Cortex of kidney (tissue), 1 donor: ENCODE data around the gene CFAP97D2.
"Not testable (repeated sequence)": the region's sequence is repeated elsewhere in the genome, so short reads cannot be mapped to it uniquely, and the experiment has no call there.

Experiments used
- DNase-seq: peaks from one replicate; lab custom pipeline; 2025; lab: John Stamatoyannopoulos, UW

CFAP97D2 gene

DNA sequence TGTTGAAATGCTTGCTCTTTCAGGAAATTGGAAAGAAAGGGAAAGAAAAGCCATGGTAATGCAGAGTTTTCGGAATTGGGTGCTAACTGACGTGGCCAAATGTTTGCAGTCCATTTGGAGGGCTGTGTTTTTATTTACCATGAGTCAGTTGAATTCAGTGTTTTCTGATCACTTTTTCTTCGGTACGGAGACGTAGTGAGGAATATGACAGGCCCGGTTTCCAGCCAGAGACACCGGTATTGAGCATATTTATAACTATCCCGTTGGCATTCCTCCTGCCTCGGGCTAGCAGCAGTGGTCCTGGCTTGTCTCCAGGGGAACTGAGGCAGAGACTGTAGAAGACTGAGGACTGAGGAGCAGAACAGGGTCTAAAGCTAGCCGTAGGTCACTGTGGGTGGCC is 56.6 kb downstream of the CFAP97D2 start:
- no peak for DNase-seq

DNA sequence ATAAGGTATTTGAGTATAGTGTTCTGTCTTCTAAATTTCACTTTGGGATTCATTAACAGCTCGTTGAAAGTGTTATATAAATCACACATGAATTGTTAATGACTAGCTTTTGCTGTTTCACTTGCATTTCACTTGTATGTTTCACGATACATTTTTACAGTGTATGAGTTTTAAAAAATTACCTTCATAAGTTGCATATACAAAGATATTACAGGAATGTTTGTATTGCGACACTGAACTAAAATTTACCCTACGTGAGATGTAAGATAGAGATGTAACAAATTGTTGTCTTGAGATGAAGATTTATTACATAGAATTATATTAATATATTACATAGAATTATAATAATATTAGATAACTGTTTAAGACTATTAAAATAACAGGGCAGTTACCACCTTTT is 57.2 kb downstream of the CFAP97D2 start:
- no peak for DNase-seq

DNA sequence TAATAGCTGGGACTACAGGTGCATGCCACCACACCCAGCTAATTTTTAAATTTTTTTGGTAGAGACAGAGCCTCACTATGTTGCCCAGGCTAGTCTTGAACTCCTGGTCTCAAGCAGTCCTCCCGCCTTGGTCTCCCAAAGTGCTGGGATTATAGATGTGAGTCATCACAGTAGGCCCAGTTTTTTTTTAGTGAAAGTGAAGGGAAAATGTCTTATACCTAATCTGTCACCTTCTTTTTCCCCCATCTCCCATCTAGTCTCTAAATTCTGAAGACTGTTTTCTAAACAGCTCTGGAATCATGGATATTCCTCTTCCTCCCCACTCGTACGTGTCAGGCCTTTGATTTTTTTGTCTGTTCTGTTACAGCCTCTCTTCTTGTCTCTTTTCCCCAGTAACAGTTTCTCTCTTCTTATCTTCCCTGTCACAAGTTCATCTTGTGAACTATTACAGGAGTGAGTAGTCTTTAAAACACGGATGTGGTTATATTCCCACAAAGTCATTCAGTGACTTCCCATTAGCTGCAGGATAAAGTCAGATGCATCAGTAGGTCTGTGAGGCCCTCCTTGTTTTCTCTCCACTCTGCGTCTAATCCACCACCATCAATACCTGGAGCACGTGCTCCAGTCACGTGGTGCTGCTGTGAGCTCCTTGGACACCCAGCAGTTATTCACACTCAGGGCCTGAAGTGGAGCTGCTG is 58.5 kb downstream of the CFAP97D2 start:
- DNase-seq = no peak

DNA sequence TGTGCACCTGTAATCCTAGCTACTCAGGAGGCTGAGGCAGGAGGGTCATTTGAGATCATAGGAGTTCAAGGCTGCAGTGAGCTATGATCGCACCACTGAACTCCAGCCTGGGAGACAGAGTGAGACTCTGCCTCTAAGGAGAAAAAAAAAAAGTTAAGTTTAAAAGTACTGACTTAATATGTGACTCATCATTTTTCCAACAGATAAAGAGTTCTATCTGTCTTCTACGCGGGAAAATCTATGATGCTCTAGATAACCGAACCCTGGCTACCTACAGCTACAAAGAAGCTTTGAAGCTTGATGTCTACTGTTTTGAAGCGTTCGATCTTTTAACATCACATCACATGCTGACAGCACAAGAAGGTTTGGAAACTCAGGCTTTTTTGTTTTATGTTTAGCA is 62.9 kb downstream of the CFAP97D2 start:
- no peak for DNase-seq

DNA sequence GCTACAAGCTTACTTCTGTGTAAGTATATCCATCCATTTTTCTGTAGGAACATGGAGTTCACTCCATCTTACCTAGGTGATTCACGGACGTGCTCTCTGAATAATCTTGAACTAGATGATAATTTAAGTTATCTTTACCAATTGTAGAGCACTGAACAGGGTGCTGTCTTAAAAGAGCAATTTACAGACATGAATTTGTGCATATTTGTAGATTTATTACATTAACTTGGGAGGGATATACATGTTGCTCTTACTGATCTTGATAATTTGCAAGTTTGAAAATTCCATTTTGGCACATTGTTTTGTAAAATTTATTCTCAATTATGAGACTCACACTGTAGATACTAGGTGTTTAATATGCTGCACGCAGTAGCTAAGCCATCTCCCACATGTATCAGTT is 64.9 kb downstream of the CFAP97D2 start:
- DNase-seq = no peak

DNA sequence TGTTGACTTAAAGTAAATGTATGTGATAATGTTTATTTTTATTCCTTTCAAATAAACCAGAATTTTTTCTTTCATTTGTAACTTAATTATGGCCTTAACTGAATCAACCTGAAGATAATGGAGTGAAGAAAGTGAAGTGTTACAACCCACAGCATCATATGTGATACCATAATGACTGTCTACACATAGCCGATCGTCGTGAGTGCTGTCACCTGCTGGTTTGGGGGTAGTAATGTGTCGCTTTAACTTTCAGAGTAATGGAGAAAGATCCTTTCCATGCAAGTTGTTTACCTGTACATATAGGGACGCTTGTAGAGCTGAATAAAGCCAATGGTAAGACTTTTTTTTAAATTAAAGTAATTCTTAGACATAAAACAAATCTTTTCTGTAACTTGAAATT is 65.6 kb downstream of the CFAP97D2 start:
- no peak for DNase-seq

DNA sequence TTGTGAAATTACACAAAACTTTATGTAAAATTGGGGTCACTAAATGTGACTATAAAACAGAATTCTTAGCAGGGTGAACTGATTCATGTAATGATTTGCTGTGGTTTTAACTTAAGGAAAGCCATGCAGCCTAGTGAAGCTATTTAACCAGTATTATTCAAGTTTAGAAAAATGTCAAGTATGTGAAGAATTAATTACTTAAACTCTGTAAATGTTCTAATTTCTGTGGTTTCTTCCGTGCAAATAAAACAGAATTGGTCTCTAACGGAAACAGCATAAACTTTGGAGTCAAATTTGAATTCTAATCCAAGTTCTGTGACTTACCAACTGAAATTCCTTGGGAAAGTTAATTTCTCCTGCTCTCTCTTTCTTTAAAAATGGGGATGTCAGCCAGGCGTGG is 69.0 kb downstream of the CFAP97D2 start:
- DNase-seq = no peak

DNA sequence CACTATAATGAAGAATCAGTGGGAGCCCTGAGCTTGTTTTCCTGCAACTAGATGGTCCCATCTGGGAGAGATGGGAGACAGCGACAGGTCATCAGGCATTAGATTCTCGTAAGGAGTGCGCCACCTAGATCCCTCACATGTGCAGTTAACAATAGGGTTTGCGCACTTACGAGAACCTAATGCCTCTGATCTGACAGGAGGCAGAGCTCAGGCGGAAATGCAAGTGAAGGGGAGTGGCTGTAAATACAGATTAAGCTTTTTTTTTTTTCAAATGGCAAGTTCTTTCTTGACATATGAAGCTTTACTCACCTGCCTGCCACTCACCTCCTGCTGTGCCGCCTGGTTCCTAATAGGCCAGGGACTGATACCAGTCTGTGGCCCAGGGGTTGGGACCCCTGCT is 70.0 kb downstream of the CFAP97D2 start:
- no peak for DNase-seq

DNA sequence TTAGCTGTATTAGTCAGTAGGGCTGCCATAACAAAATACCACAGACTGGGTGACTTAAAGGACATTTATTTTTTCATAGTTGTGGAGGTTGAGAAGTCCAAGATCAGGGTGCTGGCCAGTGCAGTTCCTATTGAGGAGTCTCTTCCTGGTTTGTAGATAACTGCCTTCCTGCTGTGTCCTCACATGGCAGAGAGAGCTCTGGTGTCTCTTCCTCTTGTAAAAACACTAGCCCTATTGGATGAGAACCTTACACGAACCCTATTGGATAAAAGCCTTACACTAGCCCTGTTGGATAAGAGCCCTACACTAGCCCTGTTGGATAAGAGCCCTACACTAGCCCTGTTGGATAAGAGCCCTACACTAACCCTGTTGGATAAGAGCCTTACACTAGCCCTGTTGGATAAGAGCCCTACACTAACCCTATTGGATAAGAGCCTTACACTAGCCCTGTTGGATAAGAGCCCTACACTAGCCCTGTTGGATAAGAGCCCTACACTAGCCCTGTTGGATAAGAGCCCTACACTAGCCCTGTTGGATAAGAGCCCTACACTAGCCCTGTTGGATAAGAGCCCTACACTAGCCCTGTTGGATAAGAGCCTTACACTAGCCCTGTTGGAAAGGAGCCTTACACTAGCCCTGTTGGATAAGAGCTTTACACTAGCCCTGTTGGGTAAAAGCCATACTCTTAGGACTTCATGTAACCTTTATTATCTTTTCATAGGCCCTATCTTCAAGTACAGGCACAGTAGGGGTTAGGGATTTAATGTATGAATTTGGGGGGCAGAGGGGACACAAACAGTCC is 72.8 kb downstream of the CFAP97D2 start:
- not testable (repeated sequence) for DNase-seq

DNA sequence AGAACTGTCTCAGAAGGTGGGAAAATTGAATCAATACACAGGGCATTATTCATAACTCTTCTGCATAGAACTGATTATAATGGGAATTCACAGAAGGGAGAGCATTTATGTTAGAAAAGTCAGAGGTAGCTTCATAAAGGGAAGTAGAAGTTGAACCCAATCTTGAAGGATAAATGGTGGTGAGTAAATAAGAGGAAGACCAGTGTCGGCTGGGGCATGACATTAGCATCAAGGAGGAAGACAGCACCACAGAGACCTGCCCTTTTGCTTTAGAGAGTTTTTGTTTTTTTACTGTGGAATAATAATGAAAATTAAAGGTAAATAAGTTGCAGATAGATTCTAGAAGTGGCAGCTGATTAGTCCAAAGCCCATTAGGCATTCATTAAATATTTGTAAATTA is 77.5 kb downstream of the CFAP97D2 start:
- DNase-seq = no peak

DNA sequence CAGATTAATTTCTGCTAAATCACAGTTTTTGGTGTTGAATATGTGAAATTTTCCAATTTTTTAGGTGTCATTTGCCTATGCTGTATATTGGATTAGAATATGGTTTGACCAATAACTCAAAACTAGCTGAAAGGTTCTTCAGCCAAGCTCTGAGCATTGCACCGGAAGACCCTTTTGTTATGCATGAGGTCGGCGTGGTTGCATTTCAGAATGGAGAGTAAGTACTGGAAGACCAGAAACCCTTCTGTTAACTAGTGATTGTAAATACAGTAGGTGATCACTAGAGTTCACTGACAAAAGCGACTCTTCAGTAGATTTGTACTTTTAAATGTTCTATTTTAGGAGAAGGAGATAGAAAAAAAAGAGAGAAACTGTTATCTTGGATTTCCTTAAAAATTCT is 78.0 kb downstream of the CFAP97D2 start:
- DNase-seq = no peak

DNA sequence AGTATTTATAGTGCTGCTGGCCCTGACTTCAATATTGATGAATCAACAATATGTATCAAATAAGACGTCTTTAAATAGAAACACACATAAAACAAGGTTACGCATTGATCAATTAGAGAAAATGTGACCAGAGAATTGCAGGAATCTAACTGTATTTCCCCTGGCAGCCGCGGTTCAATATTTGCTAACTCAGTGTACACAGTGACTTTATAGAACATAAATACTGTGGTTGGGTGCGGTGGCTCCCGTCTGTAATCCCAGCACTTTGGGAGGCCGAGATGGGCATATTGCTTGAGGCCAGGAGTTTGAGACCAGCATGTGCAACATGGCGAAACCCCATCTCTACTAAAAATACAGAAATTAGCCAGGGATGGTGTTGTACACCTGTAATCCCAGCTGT is 79.5 kb downstream of the CFAP97D2 start:
- DNase-seq = no peak

DNA sequence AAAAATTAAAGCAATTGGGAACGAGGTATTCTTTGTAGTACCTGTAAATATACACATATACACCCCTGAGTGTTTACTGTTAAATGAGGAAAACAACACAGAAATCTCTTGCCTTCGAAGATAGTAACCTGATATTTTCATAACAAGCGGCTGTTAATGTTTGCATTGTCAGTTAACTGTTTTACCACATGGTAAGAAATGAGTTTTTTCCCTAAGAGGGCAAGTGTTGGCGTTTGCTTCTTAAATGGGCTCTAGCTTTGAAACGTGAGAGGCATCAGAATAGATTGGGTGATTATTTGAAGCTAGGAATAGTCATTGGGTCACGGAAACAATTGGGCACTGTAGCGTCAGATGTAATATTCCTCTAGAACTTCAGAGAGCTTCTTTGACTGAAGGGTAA is 80.3 kb downstream of the CFAP97D2 start:
- no peak for DNase-seq

DNA sequence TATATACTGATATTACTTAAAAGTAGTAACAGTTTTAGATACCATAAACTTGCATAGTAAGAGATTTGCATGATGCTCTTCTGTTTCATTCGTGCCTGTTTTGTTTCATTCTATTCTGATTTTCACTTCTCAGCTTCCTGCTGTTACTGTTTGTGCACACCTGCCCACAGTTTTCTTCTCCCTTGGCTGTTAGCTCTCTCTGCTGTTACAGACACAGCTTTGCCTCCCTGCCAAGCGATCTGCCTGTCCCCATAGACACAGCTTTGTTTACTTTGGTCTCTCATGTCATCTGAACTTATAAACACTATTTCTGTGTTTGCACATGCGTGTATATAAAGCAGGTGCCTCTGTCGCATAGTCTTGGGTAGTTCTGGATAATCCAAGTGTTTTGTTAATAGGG is 80.9 kb downstream of the CFAP97D2 start:
- DNase-seq = no peak

DNA sequence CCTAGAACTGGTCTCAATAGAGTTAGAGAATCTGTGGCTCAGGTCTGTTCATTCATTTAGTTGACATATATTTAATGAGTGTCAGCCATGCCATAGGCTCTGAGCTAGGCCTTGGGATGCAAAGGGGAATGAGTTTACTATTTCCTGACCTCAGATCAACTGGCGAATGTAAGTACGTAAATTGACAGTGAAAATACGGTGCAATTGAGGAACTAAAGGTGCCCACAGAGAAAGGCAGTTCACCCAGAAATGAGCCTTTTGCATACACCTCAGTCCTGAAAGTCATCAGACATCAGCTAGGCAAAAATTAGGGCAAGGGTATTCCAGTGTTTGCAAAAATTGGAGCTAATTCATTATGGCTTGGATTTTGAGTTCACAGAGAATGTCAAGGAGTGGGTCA is 81.8 kb downstream of the CFAP97D2 start:
- DNase-seq = no peak

DNA sequence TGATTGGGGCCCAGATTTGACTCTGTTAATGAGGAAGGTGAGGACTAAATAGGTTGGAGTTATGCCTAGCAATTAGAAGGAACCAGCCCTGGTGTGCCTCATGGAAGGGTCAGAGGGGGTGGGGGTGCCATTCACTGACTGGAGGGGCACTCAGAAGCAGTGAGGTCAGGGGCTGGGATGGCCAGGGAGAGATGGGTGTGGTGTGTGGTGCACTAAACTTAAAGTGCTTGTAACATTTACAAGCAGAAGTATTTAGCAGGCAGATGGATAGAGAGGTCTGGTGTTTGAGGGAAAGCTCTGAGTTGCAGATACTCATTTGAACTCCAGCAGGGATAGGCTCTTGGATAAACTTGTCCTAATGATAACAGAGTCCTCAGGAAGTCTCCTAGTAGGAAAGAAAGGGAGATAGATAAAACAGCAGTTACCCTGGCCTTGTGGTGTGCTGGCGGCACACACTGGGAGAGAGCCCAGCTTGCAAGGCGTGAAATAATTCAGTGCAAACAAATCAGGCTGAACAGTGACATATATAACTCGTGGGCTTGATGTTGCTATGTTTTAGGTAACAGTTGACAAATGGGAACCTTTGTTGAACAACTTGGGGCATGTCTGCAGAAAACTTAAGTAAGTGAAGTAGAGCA is 82.4 kb downstream of the CFAP97D2 start:
- DNase-seq = no peak

DNA sequence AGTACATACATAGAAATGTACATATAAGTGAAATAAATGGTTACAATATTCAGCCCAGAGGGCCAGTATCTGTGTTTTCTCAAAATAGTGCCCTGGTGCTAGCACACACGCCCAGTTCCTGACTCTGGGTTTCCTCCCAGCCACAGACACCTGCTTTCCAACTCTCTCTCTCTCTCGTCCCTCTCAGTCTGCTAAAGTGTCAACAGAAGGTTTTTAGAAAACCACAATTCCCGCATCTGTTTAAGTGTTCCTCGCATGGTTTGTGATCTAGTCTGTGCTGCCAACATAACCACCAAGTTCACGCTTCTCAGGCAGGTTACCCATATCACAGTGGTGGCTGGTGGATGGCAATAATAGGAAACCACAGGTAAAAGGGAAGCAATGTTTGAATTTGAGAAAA is 84.5 kb downstream of the CFAP97D2 start:
- no peak for DNase-seq

DNA sequence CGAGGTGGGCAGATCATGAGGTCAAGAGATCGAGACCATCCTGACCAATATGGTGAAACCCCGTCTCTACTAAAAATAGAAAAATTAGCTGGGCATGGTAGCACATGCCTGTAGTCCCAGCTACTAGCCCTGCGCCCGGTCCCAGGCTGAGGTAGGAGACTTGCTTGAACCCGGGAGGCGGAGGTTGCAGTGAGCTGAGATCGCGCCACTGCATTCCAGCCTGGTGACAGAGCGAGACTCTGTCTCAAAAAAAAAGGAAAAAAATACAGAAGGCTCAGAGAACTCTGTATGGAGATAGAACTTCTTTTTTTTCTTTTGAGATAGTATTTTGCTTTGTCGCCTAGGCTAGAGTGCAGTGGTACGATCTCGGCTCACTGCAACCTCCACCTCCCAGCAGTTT is 85.3 kb downstream of the CFAP97D2 start:
- not testable (repeated sequence) for DNase-seq

DNA sequence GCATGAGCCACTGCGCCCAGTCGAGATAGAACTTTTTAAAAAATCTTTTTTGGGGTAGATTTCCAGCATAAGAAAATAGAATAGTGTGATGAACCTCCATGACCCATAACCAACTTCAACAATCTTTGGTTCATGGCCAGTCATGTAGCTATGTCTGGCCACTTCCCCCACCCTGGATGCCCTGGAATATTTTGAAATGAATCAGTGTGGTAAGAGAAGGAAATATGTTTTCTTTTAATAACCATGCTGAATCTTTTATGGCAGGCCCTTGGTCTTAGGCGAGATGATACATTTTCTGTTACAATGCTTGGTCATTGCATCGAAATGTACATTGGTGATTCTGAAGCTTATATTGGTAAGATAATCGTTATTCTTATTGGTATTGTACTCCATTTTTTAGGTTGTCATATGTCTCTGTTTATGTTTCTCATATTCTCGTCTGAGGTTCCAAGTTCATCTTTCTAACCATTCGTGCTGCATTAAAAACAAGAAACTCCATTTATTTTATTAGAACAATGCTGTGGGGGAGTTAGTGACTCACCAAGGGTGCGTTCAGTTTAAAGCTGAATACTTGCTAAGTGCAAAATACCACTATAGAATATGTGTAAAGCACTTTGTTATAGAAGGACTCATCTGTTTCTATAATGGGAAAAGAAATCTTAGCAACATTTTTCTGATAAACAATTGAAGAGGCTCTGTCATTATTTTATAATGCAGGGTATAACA is 86.0 kb downstream of the CFAP97D2 start:
- no peak for DNase-seq

DNA sequence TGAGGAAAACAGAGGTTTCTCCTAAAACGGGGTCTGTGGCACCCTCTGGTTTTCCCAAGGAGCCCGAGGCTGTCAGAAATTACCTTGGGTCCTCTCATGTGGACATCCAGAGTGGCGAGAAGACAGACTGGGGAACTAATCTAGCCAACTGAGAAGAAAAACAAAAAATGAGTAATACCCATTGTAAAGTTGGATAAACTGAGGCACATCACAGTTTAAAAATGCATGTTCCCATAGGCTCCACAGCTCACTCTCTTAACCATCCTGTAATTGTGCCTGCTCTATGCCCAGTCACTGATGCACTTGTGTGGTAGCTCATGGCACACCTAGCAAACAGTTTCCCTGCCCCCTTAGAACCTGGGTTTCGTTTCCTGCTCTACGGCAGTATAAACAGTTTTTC is 87.2 kb downstream of the CFAP97D2 start:
- DNase-seq = no peak

DNA sequence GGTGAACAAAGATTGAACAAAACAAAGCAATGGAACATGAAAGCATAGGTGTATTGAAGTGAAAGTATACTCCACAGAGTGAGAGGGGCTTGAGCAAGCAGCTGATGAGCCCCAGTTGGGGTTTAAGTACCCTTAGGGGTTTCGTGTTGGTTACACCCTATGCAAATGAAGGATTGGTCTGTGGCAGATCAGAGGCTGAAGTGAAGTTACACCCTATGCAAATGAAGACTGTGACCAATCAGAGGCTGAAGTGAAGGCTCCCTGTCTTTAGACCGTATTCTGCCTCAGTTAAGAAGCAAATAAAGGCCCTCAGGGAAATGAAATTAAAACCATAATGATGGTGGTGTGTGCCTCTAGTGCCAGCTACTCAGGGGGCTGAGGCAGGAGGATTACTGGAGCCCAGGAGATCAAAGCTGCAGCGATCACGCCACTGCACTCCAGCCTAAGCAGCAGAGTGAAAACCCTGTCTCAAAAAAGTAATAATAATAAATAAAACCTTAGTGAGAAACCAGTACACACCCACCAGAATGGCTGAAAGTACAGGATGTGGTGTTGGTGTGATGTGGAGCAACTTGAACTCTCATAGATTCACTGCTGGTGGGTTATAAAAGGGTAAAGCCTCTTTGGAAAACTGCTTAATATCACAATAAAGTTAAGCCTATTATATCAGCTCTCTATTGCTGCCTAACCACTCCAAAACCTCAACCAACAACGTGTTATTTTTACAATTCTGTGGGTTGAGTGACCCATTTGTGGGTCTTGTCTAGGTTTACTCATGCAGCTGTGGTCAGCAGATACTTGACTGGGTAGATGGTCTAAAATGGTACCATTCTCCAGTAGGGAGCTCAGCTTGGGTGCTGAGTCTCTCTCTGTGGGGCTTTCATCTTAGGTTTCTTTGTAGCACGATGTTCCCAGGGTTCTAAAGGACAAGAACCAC is 89.6 kb downstream of the CFAP97D2 start:
- no peak for DNase-seq
